ENCODE measurements around the gene DPH3.
"Not testable (repeated sequence)": the region's sequence is repeated elsewhere in the genome, so short reads cannot be mapped to it uniquely, and the experiment has no call there.

Gene DPH3

DNA sequence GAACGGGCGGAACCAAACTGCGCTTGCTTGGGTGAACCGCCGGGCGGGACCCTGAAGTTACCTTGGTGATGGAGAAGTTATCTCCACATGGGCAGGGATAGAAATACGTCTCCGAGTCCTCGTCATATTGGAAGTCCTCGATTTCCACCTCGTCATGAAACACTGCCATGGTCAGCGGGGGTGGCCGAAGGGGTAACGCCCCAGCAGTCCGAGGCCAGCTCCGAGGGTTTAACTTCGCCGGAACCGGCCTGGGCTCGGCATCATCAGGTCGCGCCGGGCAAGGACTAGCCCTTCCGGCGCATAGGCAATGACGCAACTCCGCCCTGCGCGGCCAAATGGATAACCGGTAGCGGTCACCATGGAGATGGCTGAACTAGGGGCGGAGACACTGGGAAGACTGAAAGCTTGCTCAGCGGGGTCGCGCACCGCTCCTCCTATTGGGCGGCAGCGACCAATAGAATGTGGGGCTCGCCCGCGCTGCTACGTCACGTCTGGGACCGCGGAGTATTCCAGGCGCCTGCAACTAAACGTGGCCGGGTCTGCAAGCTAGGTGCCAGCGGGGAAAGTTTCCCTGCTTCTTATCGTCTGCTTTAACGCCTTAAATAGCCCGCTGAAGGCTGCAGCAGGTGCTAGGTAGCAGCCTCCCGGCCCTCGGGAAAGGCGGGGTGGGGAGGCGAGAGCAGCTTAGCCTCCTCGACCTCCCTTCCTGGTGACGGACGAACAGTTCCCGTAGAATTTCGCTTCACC is at the start of gene DPH3, which contains the start of gene OXNAD1:
TSS of gene DPH3 (minus strand) at position 236 of the 747 bp plus-strand sequence. CDS start at position 169, 67 bp downstream.
TSS of gene OXNAD1 (plus strand) at position 505 of the 747 bp plus-strand sequence. CDS start 5,741 bp downstream, outside the sequence.
- Mint-ChIP-seq H3K4me1 (ENCODE audit: low read depth) (peaks cover 38% of the 10 kb centered on the region), H3K9me3 (no peaks in the 10 kb centered on the region), H3K27me3 (no peaks in the 10 kb centered on the region), H3K4me3 (peak within 1 kb of the TSS; percentile 89), H3K36me3 (ENCODE audit: low read depth) (peaks cover 47% of the 10 kb centered on the region), H3K27ac (peak within 1 kb of the TSS; percentile 100)
- DNase-seq: peak; percentile 100

DNA sequence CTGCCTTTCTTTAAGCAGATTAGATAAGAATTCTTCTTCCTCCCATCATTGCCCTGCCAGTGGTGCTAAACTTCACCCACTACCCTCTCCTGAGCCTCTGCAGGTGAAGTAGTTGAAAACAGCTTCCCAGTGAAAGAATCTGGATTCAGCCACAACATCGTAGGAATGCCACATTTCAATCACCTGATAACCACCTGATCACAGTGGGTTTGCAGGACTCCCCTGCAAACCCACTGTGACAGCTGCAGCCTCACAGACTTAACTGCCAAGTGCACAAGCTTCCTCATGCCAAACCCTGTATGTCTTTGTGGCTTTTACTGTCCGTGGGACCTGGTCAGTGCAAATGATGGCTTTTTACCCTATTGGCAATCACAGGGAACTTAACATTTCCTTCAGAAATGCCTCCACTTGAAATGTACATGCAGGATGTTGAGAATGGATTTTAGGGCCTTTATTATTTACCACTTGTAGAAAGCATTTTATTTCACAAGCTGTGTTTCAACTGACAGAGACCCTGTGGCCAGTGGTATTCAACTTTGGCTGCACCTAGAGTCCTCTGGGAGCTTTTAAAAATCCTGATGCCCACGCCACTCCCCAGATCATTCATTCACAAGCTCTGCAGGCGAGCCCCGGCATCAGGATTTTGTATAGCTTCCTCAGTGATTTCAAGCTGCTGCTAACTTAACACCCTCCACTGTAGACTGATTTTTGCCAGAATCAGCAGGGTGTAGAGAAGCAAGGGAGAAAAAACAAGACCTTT is 49.3 kb upstream of the DPH3 start:
- peak overlapping the region; percentile 93 for H3K27ac Mint-ChIP-seq
- H3K36me3 Mint-ChIP-seq (ENCODE audit: low read depth): peaks cover 95% of the 10 kb centered on the region
- H3K9me3 Mint-ChIP-seq: no peaks in the 10 kb centered on the region
- no peak for DNase-seq
- H3K4me1 Mint-ChIP-seq (ENCODE audit: low read depth): peaks cover 95% of the 10 kb centered on the region
- no peak overlapping the region for H3K4me3 Mint-ChIP-seq
- no peaks in the 10 kb centered on the region for H3K27me3 Mint-ChIP-seq

DNA sequence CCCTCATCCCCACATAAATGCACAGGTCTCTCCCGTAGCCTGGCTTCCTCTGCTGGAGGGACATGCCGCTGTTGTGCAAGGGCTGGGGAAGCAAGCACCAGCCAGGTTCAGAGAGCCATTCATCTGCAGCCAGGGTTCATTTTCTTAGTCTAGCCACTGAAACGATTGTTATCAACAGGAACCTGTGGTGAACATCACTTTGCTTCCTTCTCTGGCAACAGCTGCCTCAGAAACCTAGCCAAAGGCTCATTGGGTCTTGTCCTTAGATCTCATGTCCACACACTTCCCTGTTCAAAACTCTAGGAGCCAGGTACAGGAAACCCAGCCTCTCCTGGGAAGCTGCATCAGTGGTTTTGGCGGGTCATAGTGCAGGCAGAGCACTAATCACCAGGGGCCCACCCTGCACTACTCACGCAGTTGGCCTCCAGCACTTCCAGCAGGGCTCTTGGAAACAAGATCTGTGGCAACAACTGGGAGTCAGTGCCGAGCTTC is 47.3 kb upstream of the DPH3 start:
- Mint-ChIP-seq H3K36me3 (ENCODE audit: low read depth) (peaks cover 93% of the 10 kb centered on the region), H3K27me3 (no peaks in the 10 kb centered on the region), H3K9me3 (no peaks in the 10 kb centered on the region), H3K27ac (peak overlapping the region; percentile 91), H3K4me3 (peak overlapping the region; percentile 56), H3K4me1 (ENCODE audit: low read depth) (peaks cover 93% of the 10 kb centered on the region)
- peak; percentile 55 for DNase-seq

DNA sequence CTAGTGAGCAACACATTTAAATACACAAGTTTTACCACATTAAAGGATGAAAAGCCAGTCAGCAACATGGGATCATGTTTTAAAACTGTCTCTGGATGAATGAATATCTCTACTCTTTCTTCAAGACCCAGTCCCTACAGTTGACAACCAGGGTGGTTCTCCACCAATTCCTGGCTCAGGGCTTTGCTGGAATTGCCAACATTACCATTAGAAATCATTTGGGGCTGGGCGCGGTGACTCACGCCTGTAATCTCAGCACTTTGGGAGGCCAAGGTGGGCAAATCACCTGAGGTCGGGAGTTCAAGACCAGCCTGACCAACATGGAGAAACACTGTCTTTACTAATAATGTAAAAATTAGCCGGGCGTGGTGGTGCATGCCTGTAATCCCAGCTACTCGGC is 45.7 kb upstream of the DPH3 start:
- peak overlapping the region; percentile 98 for H3K27ac Mint-ChIP-seq
- H3K4me3 Mint-ChIP-seq: peak overlapping the region; percentile 25
- DNase-seq: peak; percentile 27
- H3K36me3 Mint-ChIP-seq (ENCODE audit: low read depth): peaks cover 93% of the 10 kb centered on the region
- peaks cover 93% of the 10 kb centered on the region for H3K4me1 Mint-ChIP-seq (ENCODE audit: low read depth)
- not testable (repeated sequence) for H3K9me3 Mint-ChIP-seq, H3K27me3 Mint-ChIP-seq

DNA sequence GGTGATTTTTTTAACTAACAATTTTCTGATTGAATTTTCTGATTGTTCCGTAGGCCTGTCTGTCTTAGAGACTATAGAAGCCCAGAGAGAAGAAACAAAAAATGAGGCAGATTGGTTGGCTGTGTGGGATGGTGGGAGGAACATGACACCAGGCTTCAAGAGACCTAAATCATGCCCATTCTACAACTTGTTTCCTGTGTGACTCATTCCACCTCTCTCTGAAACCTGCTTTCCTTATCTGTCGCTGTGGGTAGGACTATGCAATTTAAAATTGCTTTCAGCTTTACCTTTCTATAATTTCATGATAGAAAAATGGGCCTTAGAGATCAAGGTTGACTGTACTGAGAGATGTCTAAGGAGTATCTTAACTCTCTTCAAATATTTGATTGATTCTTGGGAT is 44.8 kb upstream of the DPH3 start:
- Mint-ChIP-seq H3K27ac (peak overlapping the region; percentile 98), H3K36me3 (ENCODE audit: low read depth) (peaks cover 93% of the 10 kb centered on the region), H3K9me3 (no peaks in the 10 kb centered on the region), H3K27me3 (no peaks in the 10 kb centered on the region), H3K4me1 (ENCODE audit: low read depth) (peaks cover 93% of the 10 kb centered on the region), H3K4me3 (peak overlapping the region; percentile 49)
- peak; percentile 31 for DNase-seq

DNA sequence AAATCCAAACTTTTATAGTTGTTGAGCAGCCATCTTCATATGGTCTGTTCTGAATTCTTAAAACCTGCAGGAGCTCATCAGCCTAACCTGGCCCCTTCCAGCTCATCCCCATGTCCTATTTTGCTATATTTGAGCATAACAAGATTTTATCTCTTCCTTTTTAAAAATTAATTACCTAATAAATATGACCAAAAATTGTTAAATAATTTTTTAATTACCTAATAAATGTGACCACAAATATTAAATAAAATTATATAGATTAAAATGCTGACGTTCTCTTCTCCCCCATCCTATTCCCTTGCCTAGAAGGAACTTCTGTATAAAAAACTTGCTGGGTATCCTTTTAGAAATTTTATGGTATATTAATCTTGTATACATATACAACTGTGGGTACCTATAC is 44.0 kb upstream of the DPH3 start:
- H3K4me1 Mint-ChIP-seq (ENCODE audit: low read depth): peaks cover 91% of the 10 kb centered on the region
- H3K27me3 Mint-ChIP-seq: no peaks in the 10 kb centered on the region
- DNase-seq: no peak
- H3K4me3 Mint-ChIP-seq: peak overlapping the region; percentile 41
- H3K9me3 Mint-ChIP-seq: no peaks in the 10 kb centered on the region
- H3K27ac Mint-ChIP-seq: peak overlapping the region; percentile 91
- H3K36me3 Mint-ChIP-seq (ENCODE audit: low read depth): peaks cover 91% of the 10 kb centered on the region

DNA sequence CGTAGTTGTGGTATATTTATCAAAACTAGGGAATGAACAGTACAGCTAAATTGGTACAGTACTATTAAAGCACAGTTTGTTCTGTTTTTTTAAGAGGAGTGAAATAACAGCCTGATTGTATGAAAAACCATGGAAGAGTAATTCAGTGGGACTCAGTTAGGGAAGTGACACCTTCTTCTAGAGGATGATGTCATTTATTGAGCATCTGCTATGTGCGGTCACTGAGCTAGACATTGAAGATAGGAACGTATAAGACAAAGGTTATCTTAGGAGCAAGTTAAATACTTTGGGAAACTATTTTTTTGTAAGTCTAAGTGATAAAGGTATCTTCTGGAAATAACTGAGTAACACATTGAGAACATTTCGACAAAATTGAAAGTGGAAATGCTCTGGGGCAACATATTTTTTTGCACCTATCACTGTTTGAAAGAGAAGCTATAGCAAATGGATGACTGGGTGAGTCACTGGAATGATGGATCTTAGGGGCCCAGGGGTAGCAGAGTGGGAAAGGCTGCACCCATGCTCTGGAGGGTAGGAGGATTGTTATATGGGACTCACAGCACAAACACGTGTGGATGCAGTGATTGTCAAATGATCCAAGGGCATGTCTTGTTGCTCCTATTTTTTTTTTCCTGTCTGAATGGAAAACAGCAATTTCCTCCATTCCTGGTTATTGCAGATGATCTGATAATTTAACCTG is 43.2 kb upstream of the DPH3 start:
- Mint-ChIP-seq H3K27me3 (no peaks in the 10 kb centered on the region), H3K9me3 (no peaks in the 10 kb centered on the region), H3K36me3 (ENCODE audit: low read depth) (peaks cover 91% of the 10 kb centered on the region), H3K4me1 (ENCODE audit: low read depth) (peaks cover 92% of the 10 kb centered on the region), H3K27ac (peak overlapping the region; percentile 91), H3K4me3 (peak overlapping the region; percentile 41)
- no peak for DNase-seq

DNA sequence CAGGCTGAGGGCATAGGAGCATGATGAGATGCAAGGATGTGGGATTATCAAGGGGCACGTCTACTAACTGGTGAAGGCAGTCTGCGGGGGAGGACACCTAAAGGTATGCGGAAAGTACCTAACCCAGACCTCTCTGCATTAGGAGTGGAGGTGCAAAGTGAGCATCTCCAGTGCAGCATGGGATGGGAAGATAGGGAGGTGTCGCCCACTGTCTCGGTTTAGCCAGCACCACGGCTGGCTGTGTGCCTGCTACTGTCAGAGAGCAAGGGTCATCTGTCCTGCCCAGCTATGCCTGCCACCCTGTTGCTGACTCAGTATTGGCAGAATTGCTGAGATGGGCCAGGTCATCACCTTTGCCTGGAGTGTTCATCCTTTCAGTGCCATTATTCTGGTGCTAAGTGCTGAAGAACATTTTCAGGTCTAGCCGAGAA is 40.4 kb upstream of the DPH3 start:
- H3K27me3 Mint-ChIP-seq: no peaks in the 10 kb centered on the region
- H3K4me1 Mint-ChIP-seq (ENCODE audit: low read depth): peaks cover 95% of the 10 kb centered on the region
- peak overlapping the region; percentile 89 for H3K27ac Mint-ChIP-seq
- no peaks in the 10 kb centered on the region for H3K9me3 Mint-ChIP-seq
- H3K36me3 Mint-ChIP-seq (ENCODE audit: low read depth): peaks cover 87% of the 10 kb centered on the region
- H3K4me3 Mint-ChIP-seq: peak overlapping the region; percentile 49
- DNase-seq: no peak

DNA sequence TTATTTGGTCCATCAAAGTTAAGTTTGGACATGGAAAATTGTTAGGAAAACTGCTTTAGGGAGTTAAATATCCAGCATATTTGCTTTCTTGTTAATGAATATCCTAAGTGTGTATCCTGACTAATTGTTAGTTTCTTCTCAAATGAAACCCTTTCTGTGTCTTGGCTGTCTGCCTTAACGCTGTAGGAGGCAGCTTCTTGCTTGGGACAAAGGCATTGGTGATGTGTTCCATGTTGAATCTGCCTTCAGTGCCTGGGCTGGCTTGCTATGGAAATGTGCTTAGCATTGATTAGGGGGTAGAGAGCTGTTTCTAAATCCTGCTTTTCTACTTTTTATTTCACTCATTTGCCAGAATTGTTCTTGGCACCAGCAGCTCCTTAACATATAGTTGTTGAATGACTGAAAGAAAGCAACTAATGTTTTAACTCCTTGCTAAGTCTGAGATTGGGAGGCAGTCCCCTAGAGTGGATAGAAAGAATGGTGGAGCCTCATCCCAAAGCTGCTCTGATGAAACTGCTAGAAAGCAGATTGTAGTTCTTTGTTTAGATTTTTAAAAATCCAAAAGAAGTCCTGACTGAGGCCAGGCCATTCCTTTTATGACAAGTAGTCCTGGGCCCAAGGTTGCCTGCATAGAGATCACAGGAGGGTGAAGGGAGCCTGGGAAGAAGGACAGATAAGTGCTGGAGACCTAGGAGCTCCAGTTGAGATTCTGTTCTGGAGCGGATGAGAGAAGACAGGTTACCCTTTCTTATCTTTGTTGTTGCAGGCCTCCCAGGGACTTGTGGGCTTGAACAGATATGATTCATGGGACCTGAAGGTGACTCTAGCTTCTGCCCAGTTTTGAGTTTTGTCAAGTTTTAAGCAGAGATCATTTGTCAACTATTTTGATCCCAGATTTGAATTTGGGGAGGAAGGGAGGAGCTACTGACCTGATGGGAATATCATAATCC is 39.6 kb upstream of the DPH3 start:
- peak overlapping the region; percentile 89 for H3K27ac Mint-ChIP-seq
- H3K4me3 Mint-ChIP-seq: peak overlapping the region; percentile 49
- no peak for DNase-seq
- H3K27me3 Mint-ChIP-seq: no peaks in the 10 kb centered on the region
- peaks cover 87% of the 10 kb centered on the region for H3K36me3 Mint-ChIP-seq (ENCODE audit: low read depth)
- no peaks in the 10 kb centered on the region for H3K9me3 Mint-ChIP-seq
- H3K4me1 Mint-ChIP-seq (ENCODE audit: low read depth): peaks cover 95% of the 10 kb centered on the region

DNA sequence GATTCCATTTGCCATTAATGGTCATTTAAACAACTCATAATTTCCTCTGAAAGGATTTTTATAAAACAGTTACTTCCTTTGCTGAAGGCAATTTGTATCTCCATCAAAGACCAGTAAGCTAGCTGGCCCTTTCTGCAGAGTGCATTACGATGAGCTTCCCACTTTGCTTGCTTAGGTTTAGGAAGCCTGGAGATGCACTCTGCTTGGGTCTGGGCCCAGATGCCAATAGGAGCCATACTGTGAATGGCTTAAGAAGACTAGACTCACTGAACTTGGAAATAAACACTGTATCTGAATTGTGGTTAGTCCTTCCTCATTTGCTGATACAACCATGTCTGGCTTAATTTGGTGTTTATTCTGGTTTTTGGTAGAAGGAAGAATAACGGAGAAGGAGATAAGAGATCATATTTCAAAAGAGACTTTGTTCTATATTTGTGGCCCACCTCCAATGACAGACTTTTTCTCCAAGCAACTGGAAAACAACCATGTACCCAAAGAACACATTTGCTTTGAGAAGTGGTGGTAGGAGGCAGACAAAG is 38.4 kb upstream of the DPH3 start:
- no peak for DNase-seq
- Mint-ChIP-seq H3K4me3 (peak overlapping the region; percentile 1), H3K4me1 (ENCODE audit: low read depth) (peaks cover 97% of the 10 kb centered on the region), H3K36me3 (ENCODE audit: low read depth) (peaks cover 89% of the 10 kb centered on the region), H3K27me3 (no peaks in the 10 kb centered on the region), H3K9me3 (no peaks in the 10 kb centered on the region), H3K27ac (peak overlapping the region; percentile 94)

DNA sequence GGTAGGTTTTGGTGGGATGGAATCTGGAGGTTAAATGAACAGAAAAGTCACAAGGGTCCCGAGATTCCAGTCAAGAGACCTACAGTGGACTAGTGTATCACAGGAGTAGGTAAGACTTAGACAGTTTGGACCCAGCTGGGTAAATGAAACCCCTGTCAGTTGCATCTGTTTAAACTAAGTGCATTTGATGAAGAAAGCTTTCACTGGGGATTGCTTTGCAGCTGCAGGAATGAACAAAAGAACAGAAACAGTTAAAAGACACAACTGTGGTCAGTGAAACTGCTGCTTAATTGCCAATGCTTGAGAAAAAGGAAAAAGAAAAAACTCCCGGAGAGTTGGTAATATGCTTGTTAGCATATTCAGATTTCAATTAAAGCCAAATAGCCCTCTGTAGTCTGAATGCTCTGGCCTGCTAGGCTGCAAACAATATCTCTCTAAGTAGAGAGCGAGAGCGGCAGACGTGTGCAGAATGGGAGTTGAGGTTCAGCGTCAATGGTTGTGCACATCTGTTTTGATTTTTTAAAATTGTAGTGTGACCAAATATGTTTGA is 37.4 kb upstream of the DPH3 start:
- DNase-seq: no peak
- no peaks in the 10 kb centered on the region for H3K9me3 Mint-ChIP-seq
- H3K36me3 Mint-ChIP-seq (ENCODE audit: low read depth): peaks cover 89% of the 10 kb centered on the region
- peak overlapping the region; percentile 62 for H3K4me3 Mint-ChIP-seq
- H3K27me3 Mint-ChIP-seq: no peaks in the 10 kb centered on the region
- peaks cover 97% of the 10 kb centered on the region for H3K4me1 Mint-ChIP-seq (ENCODE audit: low read depth)
- peak overlapping the region; percentile 94 for H3K27ac Mint-ChIP-seq

DNA sequence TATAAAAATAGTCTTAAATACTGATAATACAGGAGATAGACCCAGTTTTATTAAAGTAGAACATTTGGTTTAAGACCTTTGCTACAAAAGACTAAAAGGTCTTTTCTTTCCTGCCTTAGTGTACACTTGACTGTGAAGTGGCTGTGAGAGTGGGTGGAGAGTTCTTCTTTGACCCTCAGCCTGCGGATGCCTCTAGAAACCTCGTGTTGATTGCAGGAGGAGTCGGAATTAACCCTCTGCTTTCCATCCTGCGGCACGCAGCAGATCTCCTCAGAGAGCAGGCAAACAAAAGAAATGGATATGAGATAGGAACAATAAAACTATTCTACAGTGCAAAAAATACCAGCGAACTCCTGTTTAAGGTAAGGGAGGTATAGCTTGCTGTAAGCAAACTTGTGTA is 36.8 kb upstream of the DPH3 start:
- Mint-ChIP-seq H3K36me3 (ENCODE audit: low read depth) (peaks cover 89% of the 10 kb centered on the region), H3K4me1 (ENCODE audit: low read depth) (peaks cover 96% of the 10 kb centered on the region), H3K27ac (peak overlapping the region; percentile 94), H3K4me3 (peak overlapping the region; percentile 62), H3K27me3 (no peaks in the 10 kb centered on the region), H3K9me3 (no peaks in the 10 kb centered on the region)
- no peak for DNase-seq

DNA sequence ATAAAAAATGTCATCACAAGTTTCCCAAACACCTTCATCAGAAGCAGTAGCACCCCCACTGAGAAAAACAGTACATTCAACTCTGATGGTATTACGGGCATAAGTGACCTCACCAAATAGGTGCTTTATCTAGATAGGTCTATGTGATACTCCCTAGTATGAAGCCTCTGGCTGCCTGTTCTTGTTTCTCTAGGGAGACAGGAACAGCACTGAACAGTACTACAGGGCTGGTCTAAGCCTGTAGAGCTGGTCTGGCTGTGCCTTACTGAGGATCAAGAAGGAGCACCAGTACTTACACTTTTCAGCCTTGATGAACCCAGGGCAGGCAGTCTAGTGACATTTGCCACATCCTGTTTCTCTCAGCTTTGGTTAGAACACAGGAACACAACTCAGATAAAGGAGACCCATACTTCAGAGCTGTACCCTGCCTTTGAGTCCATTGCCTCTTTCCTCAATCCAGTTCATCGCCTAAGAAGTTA is 36.2 kb upstream of the DPH3 start:
- no peak for DNase-seq
- Mint-ChIP-seq H3K27ac (peak overlapping the region; percentile 94), H3K9me3 (no peaks in the 10 kb centered on the region), H3K4me3 (peak overlapping the region; percentile 62), H3K36me3 (ENCODE audit: low read depth) (peaks cover 89% of the 10 kb centered on the region), H3K4me1 (ENCODE audit: low read depth) (peaks cover 96% of the 10 kb centered on the region), H3K27me3 (no peaks in the 10 kb centered on the region)

Measured in activated T-cell treated with anti-CD3 and anti-CD28 coated beads, Interleukin-2, amount 50 U/mL, for 24 hours (primary cell).